Fibroblast of mammary gland (primary cell): Measurements from ENCODE around the gene IGFBP6.

Experiments
- DNase-seq: peaks from one replicate; pipeline ENCODE4 v3.0.0-alpha.2; 2010; ENCODE audit warnings: low read depth
- H3K4me3 ChIP-seq: 2 replicates; pipeline ENCODE4 v1.5.1; 2011; ENCODE audit warnings: low read depth, mild to moderate bottlenecking, low read length, moderate library complexity; ENCODE audit not compliant: control insufficient read depth
- TF ChIP-seq, protein P1 (sequence below): conservative IDR thresholded peaks from 2 replicates; pipeline ENCODE4 v1.5.1; 2011; ENCODE audit warnings: low read depth, low read length, inconsistent platforms; ENCODE audit not compliant: control insufficient read depth, insufficient read depth

Gene IGFBP6

DNA sequence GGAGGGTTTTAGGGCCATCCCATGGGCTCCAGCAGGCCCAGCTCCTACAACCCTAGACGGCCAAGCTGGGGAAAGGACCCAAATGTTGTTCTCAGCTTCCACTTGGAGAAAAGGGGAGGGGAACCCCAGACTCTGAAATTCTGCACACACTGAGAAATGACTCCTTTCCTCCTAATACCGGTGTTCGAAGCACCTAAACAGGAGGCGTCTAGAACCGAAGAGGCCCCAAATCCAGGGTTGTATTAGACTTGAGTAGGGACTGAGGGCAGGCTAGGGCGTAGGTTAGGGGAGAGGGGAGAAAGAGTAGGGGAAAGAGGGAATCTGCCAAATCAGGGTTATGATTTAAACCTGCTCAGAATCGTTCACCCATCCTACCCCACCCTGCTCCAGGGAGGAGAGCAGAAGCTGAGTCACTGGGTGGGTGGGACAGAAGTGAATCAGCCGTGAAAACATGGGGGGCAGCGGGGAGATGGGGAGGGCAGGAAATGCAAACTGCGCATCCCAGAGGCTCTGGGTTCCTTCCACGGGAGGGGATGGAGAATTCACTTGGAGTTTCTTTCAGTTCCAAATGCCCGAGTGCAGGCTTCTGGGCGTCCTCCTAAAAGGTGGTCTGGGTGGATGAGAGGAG is 1.0 kb downstream of the IGFBP6 start:
- TF ChIP-seq, protein P1, sequence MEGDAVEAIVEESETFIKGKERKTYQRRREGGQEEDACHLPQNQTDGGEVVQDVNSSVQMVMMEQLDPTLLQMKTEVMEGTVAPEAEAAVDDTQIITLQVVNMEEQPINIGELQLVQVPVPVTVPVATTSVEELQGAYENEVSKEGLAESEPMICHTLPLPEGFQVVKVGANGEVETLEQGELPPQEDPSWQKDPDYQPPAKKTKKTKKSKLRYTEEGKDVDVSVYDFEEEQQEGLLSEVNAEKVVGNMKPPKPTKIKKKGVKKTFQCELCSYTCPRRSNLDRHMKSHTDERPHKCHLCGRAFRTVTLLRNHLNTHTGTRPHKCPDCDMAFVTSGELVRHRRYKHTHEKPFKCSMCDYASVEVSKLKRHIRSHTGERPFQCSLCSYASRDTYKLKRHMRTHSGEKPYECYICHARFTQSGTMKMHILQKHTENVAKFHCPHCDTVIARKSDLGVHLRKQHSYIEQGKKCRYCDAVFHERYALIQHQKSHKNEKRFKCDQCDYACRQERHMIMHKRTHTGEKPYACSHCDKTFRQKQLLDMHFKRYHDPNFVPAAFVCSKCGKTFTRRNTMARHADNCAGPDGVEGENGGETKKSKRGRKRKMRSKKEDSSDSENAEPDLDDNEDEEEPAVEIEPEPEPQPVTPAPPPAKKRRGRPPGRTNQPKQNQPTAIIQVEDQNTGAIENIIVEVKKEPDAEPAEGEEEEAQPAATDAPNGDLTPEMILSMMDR = no peak
- peak; percentile 89 for DNase-seq
- peak overlapping the region; percentile 63 for H3K4me3 ChIP-seq

DNA sequence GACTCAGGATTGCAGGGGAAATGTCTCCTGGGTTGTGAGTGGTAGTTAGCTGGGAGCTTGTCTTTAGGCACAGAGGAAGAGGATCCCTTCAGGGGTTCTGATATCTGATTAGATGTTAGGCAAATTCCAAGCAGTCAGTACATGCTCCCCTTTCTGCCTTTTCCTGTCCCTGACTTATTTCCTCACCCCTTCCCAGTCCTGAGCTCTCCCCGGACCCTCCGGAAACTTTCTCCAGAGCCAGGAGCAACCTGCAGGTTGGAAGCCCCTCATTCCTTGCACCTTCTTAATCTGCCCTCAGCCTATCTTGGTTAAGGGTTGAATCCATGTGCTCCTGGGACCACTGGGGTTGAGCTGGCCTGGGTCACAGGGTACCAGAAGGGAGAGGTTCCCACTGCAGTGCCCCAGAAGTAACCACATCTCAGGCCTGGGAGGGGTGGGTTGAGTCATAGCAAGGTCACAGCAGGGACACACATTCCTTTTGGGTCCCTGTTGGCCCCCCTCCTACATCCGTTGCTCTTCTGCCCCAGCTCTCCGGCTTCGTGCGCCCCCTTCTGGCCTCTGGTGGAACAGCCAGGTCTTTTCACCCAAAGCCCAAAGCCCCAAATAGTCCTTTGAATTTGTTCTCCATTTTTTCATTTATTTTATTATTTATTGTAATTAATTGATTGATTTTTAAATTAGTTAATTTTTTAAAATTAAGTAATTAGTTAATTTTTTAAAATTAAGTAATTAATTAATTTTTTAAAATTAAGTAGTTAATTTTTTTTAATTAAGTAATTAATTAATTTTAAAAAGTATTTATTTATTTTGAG is 1.8 kb downstream of the IGFBP6 start:
- peak overlapping the region; percentile 63 for H3K4me3 ChIP-seq
- TF ChIP-seq, protein P1 = peak; percentile 97
- DNase-seq = peak; percentile 98

DNA sequence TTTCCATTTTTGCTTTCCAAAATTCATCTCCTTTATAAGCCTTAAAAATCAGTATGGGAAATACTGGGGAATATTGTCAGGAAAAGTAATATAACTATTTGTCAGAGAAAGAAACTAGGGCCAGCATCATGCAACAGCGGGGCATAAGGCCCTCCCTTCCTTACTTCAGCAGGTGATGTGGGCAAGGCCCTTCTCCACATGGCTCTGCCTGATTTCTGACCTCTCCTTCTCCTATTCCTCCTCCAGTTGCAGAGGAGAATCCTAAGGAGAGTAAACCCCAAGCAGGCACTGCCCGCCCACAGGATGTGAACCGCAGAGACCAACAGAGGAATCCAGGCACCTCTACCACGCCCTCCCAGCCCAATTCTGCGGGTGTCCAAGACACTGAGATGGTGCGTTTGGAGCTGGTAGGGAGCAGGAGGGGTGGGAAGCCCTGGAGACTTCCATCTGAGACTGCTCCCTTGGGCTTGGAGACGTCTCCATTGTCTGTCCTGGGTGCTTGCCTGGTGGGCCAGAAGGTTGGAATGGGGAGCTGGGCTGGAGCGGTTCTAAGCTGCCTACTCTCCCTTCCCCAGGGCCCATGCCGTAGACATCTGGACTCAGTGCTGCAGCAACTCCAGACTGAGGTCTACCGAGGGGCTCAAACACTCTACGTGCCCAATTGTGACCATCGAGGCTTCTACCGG is 3.1 kb downstream of the IGFBP6 start:
- DNase-seq = no peak
- TF ChIP-seq, protein P1 = no peak
- H3K4me3 ChIP-seq = no peak overlapping the region

DNA sequence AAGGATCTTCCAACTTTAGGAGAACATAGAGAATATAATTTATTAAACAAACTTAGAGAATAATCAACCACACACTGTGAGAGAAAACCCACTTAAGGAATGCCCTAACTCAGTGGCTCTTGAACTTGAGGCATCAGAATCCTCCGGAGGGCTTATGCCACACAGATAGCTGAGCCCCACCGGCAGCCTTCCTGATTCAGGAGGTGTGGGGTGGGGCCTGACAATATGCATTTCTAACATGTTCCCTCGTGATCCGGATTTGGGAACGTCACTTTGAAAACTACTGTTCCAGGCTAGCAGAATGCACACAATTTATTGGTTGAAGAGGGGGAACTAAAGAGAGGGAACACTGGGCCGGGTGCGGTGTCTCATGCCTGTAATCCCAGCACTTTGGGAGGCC is 3.8 kb downstream of the IGFBP6 start:
- no peak overlapping the region for H3K4me3 ChIP-seq
- no peak for DNase-seq
- TF ChIP-seq, protein P1 = no peak

DNA sequence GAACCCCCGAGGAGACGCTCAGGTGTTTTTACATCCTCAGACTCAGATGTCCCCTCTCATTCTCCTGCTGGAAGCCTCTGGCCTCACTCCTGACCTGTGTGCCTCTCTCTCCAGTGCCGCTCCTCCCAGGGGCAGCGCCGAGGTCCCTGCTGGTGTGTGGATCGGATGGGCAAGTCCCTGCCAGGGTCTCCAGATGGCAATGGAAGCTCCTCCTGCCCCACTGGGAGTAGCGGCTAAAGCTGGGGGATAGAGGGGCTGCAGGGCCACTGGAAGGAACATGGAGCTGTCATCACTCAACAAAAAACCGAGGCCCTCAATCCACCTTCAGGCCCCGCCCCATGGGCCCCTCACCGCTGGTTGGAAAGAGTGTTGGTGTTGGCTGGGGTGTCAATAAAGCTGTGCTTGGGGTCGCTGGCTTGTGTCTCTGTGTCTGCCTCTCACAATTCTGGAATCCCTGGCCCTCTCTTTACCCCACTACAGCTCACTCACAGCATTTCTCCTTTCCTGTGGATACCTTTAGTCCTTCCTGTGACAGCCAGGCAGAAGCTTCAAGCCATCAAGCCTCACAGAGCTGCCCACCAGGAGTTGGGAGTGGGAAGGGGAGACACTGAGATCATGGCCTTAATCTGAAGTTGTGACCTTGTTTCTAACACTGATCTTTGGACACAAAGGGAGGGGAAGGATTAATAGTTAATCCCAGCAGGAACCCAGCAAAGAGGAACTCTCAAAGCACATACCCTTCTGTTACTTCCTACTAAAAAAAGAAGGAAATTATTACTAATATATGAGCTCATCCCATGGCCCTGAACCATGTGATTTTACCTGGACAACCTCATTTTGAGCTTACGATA is 4.7 kb downstream of the IGFBP6 start:
- TF ChIP-seq, protein P1 = no peak
- no peak overlapping the region for H3K4me3 ChIP-seq
- DNase-seq = no peak

DNA sequence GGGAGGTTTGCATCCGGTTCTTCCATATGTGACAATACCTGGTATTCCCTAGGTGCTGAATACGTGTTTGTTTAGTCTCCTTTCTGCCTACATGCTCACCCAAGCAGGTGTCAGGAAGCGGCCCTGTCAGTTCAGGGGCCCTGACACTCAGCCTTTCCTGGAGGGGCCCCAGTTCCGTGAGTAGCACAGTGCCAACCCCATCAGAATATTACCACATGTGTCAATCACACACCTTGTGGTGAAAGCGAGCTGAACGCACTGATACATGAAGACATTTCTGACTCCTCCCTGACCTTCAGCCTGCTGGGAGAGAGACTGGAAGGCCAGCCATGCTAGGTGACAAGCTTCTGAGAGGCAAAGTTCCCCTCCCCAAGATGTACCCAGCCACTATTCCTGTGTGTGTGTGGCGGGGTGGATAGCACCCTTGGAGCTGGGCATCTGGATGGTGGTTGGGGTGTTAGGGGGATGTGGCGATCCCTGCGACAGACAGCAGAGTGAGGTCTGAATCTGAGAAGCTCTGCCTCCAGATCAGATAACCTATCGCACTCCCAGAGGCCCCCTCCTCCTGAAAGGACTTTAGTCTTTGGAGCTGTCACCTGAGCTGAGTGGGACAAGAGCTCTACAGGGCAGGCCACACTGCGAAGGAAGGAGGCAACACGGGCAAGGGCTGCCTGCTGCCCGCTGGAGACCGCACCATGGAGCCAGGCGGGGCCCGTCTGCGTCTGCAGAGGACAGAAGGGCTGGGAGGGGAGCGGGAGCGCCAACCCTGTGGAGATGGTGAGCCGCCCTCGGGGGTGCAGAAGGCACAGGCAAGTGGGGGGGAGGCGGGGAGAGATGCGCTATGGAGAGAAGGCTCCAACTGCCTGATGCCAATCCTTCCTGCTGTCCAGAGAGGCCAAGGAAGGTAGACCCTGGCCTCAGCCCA is 5.7 kb downstream of the IGFBP6 start, which contains the start of gene SOAT2:
Gene SOAT2 (plus strand): TSS at position 604 of the 925 bp plus-strand sequence. CDS start 92 bp downstream, at position 696.
- TF ChIP-seq, protein P1 = no peak
- no peak for DNase-seq
- H3K4me3 ChIP-seq = no peak within 1 kb of the TSS
